ENCODE results near the gene ATRN.

Gene ATRN

DNA sequence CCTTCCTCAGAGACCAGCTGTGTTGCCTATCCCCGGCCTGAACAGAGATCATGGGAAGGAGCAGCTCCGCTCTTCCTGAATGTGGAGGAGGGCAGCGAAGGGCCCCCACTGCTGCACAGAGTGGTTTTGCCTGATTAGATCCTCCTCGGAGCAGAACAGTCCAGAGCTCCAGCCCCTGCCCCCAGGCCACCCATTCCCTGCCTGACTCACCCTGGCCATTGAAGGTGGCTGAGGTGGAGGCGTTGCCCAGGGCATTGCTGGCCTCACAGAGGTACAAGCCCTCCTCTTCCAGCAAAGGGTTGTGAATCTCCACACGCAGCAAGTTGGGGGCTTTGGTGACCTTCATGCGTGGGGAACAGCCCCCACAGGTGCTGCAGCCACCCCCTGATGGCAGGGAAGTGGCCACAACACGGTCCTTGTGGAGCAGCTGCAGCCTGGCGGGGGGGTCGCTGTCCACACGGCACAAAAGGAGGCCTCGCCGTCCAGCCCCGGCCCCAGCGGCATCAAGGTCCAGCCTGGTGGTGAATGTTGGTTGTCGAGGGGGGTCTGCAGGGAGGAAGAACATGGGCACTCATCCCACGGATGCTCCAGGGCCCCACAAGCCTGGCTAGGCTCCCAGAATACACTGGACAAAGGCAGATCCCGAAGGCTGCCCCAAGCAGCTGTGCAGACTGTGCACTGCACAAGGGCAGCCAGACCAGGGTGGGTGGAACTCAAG, 226.9 kb downstream of the ATRN start:
- no peak for DNase-seq

- DNase-seq = no peak
These were observed 227.8 kb downstream of the ATRN start for GRCh38 chr20:3698591-3699001.

GRCh38 chr20:3699037-3699436, 228.2 kb downstream of the ATRN start:
- no peak for DNase-seq

All from fibroblast of skin of back (primary cell).